NCI-H146 treated with DMSO at 0.1 percent for 48 hours (cell line): ENCODE results near the gene PI3.

Experiments
- DNase-seq: peaks from one replicate; lab custom pipeline; 2025; ENCODE audit not compliant: unreplicated experiment; lab: John Stamatoyannopoulos, UW

Gene PI3

GRCh38 chr20:45183084-45183483, 8.4 kb downstream of the PI3 start:
- no peak for DNase-seq

GRCh38 chr20:45187693-45188092, 13.0 kb downstream of the PI3 start:
- no peak for DNase-seq

- no peak for DNase-seq
Observed at GRCh38 chr20:45189067-45189609, 14.4 kb downstream of the PI3 start.

GRCh38 chr20:45189861-45190260, 15.2 kb downstream of the PI3 start:
- no peak for DNase-seq

- DNase-seq: no peak
Observed at GRCh38 chr20:45191926-45192325, 17.2 kb downstream of the PI3 start.

GRCh38 chr20:45193331-45193730, 18.6 kb downstream of the PI3 start:
- no peak for DNase-seq

GRCh38 chr20:45206725-45207124, 32.0 kb downstream of the PI3 start, which contains the start of gene SEMG1:
SEMG1 (plus strand) TSS chr20:45207033; CDS start chr20:45207054, 21 bp downstream.
- DNase-seq: no peak

GRCh38 chr20:45209924-45210323, 35.2 kb downstream of the PI3 start:
- DNase-seq: no peak

GRCh38 chr20:45211569-45212474, 37.1 kb downstream of the PI3 start:
- DNase-seq: no peak

- no peak for DNase-seq
Observed at GRCh38 chr20:45212836-45213235, 38.1 kb downstream of the PI3 start.

GRCh38 chr20:45218124-45218523, 43.4 kb downstream of the PI3 start:
- no peak for DNase-seq

- no peak for DNase-seq
Observed at GRCh38 chr20:45218636-45219035, 43.9 kb downstream of the PI3 start.

GRCh38 chr20:45221076-45221475, 46.4 kb downstream of the PI3 start, which contains the start of gene SEMG2:
SEMG2 (plus strand) TSS chr20:45221373; CDS start chr20:45221390, 17 bp downstream.
- no peak for DNase-seq

- no peak for DNase-seq
Observed at GRCh38 chr20:45223136-45223535, 48.4 kb downstream of the PI3 start.
